ENCODE results near the gene SLC26A1. TPM values are rescaled to one million over a fixed set of nuclear protein-coding genes. Genes with fewer than 3 reads are reported as not detected.

Gene SLC26A1
- total RNA-seq, 1 experiment from 2014 or later: 0.09 TPM

DNA sequence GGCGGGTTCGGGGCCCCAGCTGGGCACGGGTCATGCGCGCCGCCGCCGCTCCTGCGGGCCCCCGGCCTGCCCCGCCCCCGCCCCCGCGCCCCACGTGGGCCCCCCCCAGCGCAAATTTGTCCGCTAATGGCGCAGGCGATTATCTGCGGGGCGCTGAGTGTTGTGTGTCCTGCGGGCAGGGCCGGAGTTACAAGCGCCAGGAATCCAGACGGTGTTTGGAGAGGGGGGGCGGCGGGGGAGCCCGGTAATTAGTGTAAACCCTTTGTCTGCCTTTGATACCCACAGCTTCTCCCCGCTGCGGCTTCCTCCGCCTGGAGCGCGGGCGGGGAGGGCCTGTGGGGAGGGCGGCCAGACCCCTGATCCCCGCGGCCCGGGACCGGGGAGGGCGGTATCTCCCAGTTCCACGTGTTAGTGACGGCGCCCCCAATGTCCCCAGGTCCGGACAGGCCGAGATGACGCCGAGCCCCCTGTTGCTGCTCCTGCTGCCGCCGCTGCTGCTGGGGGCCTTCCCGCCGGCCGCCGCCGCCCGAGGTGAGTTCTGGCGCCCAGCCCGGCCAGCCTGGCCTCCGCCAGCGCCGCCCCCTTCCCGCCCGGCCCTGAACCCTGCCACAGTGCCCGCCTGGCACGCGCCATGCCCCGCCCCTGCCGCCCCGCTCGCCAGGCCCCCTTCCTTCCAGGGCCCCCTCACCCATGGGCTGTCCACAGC lies 19.0 kb upstream of the SLC26A1 start:
- Mint-ChIP-seq H3K36me3 (ENCODE audit: insufficient read depth in 1 of 3, low read depth in 3 of 3) (peaks cover 0 to 4% (median 0%) of the 10 kb centered on the region in 3 experiments; a peak in 2 of 7 replicates), H3K4me3 (peak overlapping the region; percentile 53 to 63; a peak in 3 of 5 replicates), H3K27me3 (ENCODE audit: low read depth) (peaks cover 31% of the 10 kb centered on the region), H3K4me1 (peaks cover 11 to 12% of the 10 kb centered on the region in 2 experiments), H3K9me3 (peaks cover 0 to 4% of the 10 kb centered on the region in 2 experiments; a peak in 2 of 5 replicates), H3K27ac (no peak overlapping the region; a peak in 1 of 7 replicates)
- no peak for DNase-seq
- Histone ChIP-seq H2BK20ac (ENCODE audit: low read depth, low read length, poor library complexity, severe bottlenecking) (no peak overlapping the region), H3K56ac (ENCODE audit: insufficient read length, low read depth, low read length) (no peak overlapping the region), H3K23ac (ENCODE audit: insufficient read length, low read depth, low read length) (no peak overlapping the region), H3K4me2 (ENCODE audit: insufficient read depth, insufficient read length, low read length) (peak overlapping the region; percentile 34), H3K9me3 (ENCODE audit: control insufficient read depth, low read depth, low read length) (no peaks in the 10 kb centered on the region), H4K91ac (ENCODE audit: insufficient read length, low read depth, low read length) (no peak overlapping the region), H3K79me1 (ENCODE audit: insufficient read depth, low read depth, low read length, poor library complexity, severe bottlenecking) (no peaks in the 10 kb centered on the region), H3T11ph (ENCODE audit: low read length) (no peak overlapping the region), H2AK5ac (ENCODE audit: insufficient read length, low read length) (no peak overlapping the region), H3K9ac (ENCODE audit: extremely low read depth, insufficient read length, low read length) (no peak overlapping the region), H3K79me2 (ENCODE audit: insufficient read depth, low read length) (no peaks in the 10 kb centered on the region), H3K14ac (ENCODE audit: insufficient read depth, low read length) (0 out of 2 replicates have a peak overlapping the region, but pooled peaks have one; percentile 57), H2BK12ac (ENCODE audit: insufficient read length, low read depth, low read length) (no peak overlapping the region), H4K5ac (ENCODE audit: insufficient read length, low read depth, low read length) (no peak overlapping the region), H2BK120ac (ENCODE audit: low read depth, low read length, poor library complexity, severe bottlenecking) (no peak overlapping the region), H3K18ac (ENCODE audit: insufficient read length, low read depth, low read length) (peak overlapping the region; percentile 58), H3K27ac (ENCODE audit: insufficient read length, low read depth, low read length) (no peak overlapping the region), H3K4me1 (ENCODE audit: insufficient read depth, low read length) (no peaks in the 10 kb centered on the region), H2BK5ac (ENCODE audit: insufficient read length, low read length) (no peak overlapping the region), H4K20me1 (ENCODE audit: control insufficient read depth, insufficient read depth, insufficient read length) (no peaks in the 10 kb centered on the region), H3K23me2 (ENCODE audit: insufficient read length, low read depth, low read length, poor library complexity, severe bottlenecking) (peaks cover 14% of the 10 kb centered on the region), H2AFZ (ENCODE audit: low read length) (no peak overlapping the region), H3K27me3 (ENCODE audit: insufficient read depth, low read length) (peaks cover 22% of the 10 kb centered on the region; the same call in 1 of the 2 replicates), H2BK15ac (ENCODE audit: low read depth, low read length) (no peak overlapping the region), H3K4ac (ENCODE audit: low read depth, low read length) (no peak overlapping the region), H4K8ac (replicated peaks; ENCODE audit: insufficient read length, low read depth, low read length) (no peak overlapping the region)
- no CpG with 5 or more reads among the region's 69 CpGs for WGBS (ENCODE audit: extremely low coverage, insufficient read length, low lambda C conversion rate)
- TF ChIP-seq, protein P1, sequence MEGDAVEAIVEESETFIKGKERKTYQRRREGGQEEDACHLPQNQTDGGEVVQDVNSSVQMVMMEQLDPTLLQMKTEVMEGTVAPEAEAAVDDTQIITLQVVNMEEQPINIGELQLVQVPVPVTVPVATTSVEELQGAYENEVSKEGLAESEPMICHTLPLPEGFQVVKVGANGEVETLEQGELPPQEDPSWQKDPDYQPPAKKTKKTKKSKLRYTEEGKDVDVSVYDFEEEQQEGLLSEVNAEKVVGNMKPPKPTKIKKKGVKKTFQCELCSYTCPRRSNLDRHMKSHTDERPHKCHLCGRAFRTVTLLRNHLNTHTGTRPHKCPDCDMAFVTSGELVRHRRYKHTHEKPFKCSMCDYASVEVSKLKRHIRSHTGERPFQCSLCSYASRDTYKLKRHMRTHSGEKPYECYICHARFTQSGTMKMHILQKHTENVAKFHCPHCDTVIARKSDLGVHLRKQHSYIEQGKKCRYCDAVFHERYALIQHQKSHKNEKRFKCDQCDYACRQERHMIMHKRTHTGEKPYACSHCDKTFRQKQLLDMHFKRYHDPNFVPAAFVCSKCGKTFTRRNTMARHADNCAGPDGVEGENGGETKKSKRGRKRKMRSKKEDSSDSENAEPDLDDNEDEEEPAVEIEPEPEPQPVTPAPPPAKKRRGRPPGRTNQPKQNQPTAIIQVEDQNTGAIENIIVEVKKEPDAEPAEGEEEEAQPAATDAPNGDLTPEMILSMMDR (conservative IDR thresholded peaks at IDR 0.05): no peak

All from H9 (cell line).